GM12875 (cell line): Measurements from ENCODE around the gene NFATC1.

Source experiments
- H3K4me3 ChIP-seq: one replicate; pipeline ENCODE4 v1.5.1; 2011; ENCODE audit warnings: low read depth, low read length, control low read depth
- CTCF ChIP-seq: IDR thresholded peaks from 2 replicates; pipeline ENCODE4 v1.5.1; 2011; ENCODE audit warnings: low read depth, mild to moderate bottlenecking, control low read depth, inconsistent platforms, low read length, moderate library complexity, borderline replicate concordance; ENCODE audit not compliant: insufficient read depth

The NFATC1 gene

DNA sequence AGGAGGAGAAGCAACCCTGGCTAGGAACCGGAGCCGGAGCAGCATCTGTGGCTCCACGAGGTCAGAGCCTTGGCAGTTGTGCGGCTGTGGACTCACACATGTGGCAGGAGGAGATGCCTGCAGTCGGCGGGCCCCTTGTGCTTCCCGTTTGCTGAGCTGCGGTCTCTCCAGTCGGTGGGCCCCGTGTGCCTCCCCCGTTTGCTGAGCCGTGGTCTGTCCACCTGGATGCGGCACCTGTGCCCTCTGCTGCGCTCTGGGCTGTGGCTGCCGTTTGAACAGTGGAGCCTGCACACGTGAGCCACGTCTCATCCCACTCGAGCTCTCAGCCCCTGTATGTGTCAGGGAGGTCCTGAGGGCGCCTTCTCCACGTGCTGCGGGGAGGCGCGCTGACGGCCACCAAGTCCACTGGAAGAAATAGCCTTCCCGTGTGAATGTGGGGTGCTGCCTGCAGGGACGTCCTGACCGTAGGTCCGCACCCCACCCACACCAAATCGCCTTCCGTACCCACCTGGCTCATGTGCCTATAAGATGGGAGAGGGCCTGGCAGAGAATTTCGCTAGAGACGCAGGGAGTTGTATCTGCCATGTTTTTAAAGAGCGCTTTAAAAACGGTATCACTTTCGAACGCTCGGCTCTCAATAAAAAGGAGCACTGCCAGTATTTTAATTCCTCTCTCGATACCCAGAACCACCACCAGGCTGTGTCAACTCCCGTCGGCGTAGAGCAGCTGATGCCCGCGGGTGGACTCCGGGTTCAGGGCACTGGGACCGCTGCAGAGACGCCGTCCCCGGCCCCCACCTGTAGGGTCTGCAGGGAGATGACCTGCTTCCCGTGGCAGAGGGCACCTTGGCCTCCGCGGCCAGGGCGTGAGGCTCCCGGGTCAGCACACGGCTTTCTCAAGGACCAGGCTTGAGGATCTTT is 117.0 kb downstream of the NFATC1 start:
- H3K4me3 ChIP-seq, result no peak overlapping the region
- no peak for TF ChIP-seq CTCF

- no peak for TF ChIP-seq CTCF
- H3K4me3 ChIP-seq, result no peak overlapping the region
Measured at GRCh38 chr18:79513381-79514081, 117.8 kb downstream of the NFATC1 start.

DNA sequence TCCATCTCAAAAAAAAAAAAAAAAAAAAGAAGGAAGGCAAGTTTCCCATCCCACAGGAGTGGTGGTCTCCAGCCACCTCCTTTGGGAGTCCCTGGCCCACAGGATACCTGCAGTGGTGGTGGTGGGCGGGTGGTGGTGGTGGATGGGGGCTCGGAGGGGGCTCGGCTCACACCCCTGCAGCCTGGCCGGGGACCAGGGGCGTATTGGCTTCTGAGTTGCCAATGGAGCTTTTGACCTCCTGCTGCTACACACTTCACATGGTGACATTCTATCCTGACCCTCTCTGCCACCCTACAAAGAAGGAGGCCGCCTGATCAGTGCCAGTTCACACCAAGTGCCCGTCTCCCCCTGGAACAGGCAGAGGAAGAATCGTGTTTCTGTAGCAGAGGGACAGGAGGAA is 119.6 kb downstream of the NFATC1 start:
- H3K4me3 ChIP-seq, result no peak overlapping the region
- no peak for TF ChIP-seq CTCF

DNA sequence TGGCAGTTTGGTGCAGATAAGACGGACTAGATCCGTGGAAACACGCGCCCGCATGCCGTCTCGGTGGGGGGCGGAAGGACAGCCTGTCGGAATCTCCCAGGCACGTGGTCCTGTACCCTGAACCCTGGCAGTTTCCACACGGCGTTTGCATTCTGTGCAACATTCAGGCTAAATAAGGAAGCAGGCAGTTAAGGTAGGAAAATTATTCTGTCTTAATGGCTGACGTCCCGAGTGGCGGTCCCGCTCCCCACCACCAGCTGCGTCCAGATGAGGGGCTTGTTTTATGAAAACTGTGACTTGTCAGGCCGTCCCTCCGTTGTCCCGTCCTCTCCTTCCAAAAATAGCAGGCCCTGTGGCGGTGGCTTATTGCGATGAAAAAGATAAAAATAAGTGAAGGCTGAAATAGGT is 120.2 kb downstream of the NFATC1 start:
- TF ChIP-seq CTCF, result no peak
- no peak overlapping the region for H3K4me3 ChIP-seq

DNA sequence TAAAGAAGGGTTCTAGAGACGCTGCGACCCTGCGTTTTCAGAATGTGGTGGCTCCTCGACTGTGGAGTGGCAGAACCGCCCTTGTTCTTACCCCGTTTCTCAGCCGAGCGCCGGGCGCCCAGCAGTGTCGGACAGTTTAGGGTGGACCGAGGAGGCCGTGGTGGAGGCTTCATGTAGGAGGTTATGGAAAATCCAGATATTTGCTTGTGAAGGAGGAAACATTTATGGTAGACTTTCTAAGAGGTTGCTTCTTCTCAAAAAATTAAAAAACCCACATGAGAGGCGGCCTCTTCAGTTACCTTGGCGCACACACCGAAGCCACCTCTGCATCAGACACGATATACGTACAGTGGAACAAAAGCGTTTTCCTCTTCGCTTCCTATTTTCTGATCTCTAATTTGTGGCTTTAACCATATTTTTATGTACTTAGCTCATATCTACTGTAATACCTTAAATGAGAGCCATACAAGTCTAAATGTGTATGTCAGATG is 120.8 kb downstream of the NFATC1 start:
- no peak overlapping the region for H3K4me3 ChIP-seq
- TF ChIP-seq CTCF, result no peak

DNA sequence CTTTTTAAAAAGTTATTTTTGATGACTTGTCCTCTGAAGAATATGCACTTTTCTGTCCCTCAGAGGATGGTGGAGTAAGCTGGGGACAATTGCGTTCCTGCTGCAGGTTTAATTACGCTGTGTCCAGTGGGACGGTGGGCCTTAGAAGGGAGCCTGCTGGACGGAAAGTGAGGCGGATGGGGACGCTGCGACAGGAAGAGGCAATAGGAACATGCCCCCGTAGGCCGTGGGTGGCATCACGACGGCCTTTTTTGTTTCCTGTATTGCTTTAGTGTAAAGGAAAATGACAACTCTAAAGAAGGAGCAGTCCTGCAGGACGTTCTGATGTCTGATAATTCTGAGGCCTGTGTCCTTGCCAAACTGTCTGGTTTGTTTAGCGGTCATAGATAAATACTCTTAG is 121.6 kb downstream of the NFATC1 start:
- H3K4me3 ChIP-seq, result no peak overlapping the region
- TF ChIP-seq CTCF, result no peak
